Progenitor cell of endocrine pancreas (in vitro differentiated cells): ENCODE measurements around the gene IL6. TPM values are rescaled to one million over a fixed set of nuclear protein-coding genes. Genes with fewer than 3 reads are reported as not detected.
A peak's percentile ranks its signal among the peaks of the same experiment; 100 is the strongest.
"Not testable (repeated sequence)": the region's sequence is repeated elsewhere in the genome, so short reads cannot be mapped to it uniquely, and the experiment has no call there.

ENCODE experiments used
- DNase-seq: peaks from one replicate; pipeline ENCODE4 v3.0.0; 2021; ENCODE audit warnings: low spot score; ENCODE audit not compliant: unreplicated experiment
- H3K27ac Mint-ChIP-seq: 2 replicates; pipeline ENCODE4 v1.8.0; 2021; ENCODE audit warnings: mild to moderate bottlenecking, moderate library complexity, mixed read lengths
- H3K27me3 Mint-ChIP-seq: 2 replicates; pipeline ENCODE4 v1.8.0; 2021; ENCODE audit warnings: mixed read lengths
- H3K36me3 Mint-ChIP-seq: 2 replicates; pipeline ENCODE4 v1.8.0; 2022; ENCODE audit warnings: mixed read lengths; ENCODE audit not compliant: insufficient read depth
- H3K4me1 Mint-ChIP-seq: 2 replicates; pipeline ENCODE4 v1.8.0; 2021; ENCODE audit warnings: low read depth, mixed read lengths
- H3K4me3 Mint-ChIP-seq: 2 replicates; pipeline ENCODE4 v1.8.0; 2021; ENCODE audit warnings: low read depth, mild to moderate bottlenecking, moderate library complexity, mixed read lengths
- H3K9me3 Mint-ChIP-seq: 2 replicates; pipeline ENCODE4 v1.8.0; 2021; ENCODE audit warnings: low read depth, mixed read lengths
- CTCF ChIP-seq: fragments of 200-600 bp; sonication (generic); IDR thresholded peaks from one replicate; pipeline ENCODE4 v1.5.0; 2021; ENCODE audit warnings: antibody characterized with exemption, mild to moderate bottlenecking; ENCODE audit not compliant: unreplicated experiment
- total RNA-seq: library from RNA; stranded (reverse); gene quantifications from 2 replicates; pipeline ENCODE4 v1.2.1, GENCODE V29; 2021

The IL6 gene
- total RNA-seq, 1 donor from 2014 or later, result not detected

GRCh38 chr7:22698767-22699166 is 28.2 kb upstream of the IL6 start:
- no peak overlapping the region for H3K4me3 Mint-ChIP-seq
- peak overlapping the region; percentile 5 for H3K27ac Mint-ChIP-seq
- H3K4me1 Mint-ChIP-seq, result peaks cover 7% of the 10 kb centered on the region
- H3K27me3 Mint-ChIP-seq, result peaks cover 6% of the 10 kb centered on the region
- no peak for TF ChIP-seq CTCF
- no peaks in the 10 kb centered on the region for H3K9me3 Mint-ChIP-seq
- no peak for DNase-seq
- H3K36me3 Mint-ChIP-seq, result no peaks in the 10 kb centered on the region

- Mint-ChIP-seq H3K4me1 (peaks cover 7% of the 10 kb centered on the region), H3K27me3 (peaks cover 6% of the 10 kb centered on the region), H3K27ac (no peak overlapping the region), H3K4me3 (no peak overlapping the region), H3K36me3 (no peaks in the 10 kb centered on the region), H3K9me3 (no peaks in the 10 kb centered on the region)
- DNase-seq, result no peak
- TF ChIP-seq CTCF, result no peak
These were observed 26.4 kb upstream of the IL6 start for GRCh38 chr7:22700559-22701002.

- no peak for DNase-seq
- TF ChIP-seq CTCF, result no peak
- peaks cover 6% of the 10 kb centered on the region for H3K27me3 Mint-ChIP-seq
- no peak overlapping the region for H3K27ac Mint-ChIP-seq
- H3K9me3 Mint-ChIP-seq, result no peaks in the 10 kb centered on the region
- H3K4me1 Mint-ChIP-seq, result peaks cover 2% of the 10 kb centered on the region
- H3K36me3 Mint-ChIP-seq, result no peaks in the 10 kb centered on the region
- H3K4me3 Mint-ChIP-seq, result no peak overlapping the region
These were observed 24.5 kb upstream of the IL6 start for GRCh38 chr7:22702516-22702915.

- not testable (repeated sequence) for H3K4me3 Mint-ChIP-seq, H3K27ac Mint-ChIP-seq, H3K9me3 Mint-ChIP-seq, DNase-seq, H3K36me3 Mint-ChIP-seq, H3K27me3 Mint-ChIP-seq, H3K4me1 Mint-ChIP-seq
These were observed 23.7 kb upstream of the IL6 start for GRCh38 chr7:22703107-22703855.

GRCh38 chr7:22703978-22704610 is 22.9 kb upstream of the IL6 start:
- H3K27me3 Mint-ChIP-seq, DNase-seq, H3K36me3 Mint-ChIP-seq, H3K27ac Mint-ChIP-seq, H3K4me3 Mint-ChIP-seq, H3K9me3 Mint-ChIP-seq, H3K4me1 Mint-ChIP-seq: not testable (repeated sequence)

GRCh38 chr7:22704722-22705121 is 22.3 kb upstream of the IL6 start:
- H3K4me3 Mint-ChIP-seq, H3K36me3 Mint-ChIP-seq, H3K27ac Mint-ChIP-seq, H3K4me1 Mint-ChIP-seq, H3K27me3 Mint-ChIP-seq, H3K9me3 Mint-ChIP-seq, DNase-seq: not testable (repeated sequence)

GRCh38 chr7:22705874-22706273 is 21.1 kb upstream of the IL6 start:
- H3K27ac Mint-ChIP-seq, H3K4me3 Mint-ChIP-seq, H3K27me3 Mint-ChIP-seq, H3K4me1 Mint-ChIP-seq, DNase-seq, H3K36me3 Mint-ChIP-seq, H3K9me3 Mint-ChIP-seq: not testable (repeated sequence)

- H3K27ac Mint-ChIP-seq, H3K4me3 Mint-ChIP-seq, H3K9me3 Mint-ChIP-seq, H3K27me3 Mint-ChIP-seq, H3K36me3 Mint-ChIP-seq, DNase-seq, H3K4me1 Mint-ChIP-seq: not testable (repeated sequence)
These were observed 19.8 kb upstream of the IL6 start for GRCh38 chr7:22707026-22707691.

GRCh38 chr7:22708214-22708613 is 18.8 kb upstream of the IL6 start:
- not testable (repeated sequence) for H3K27ac Mint-ChIP-seq, H3K4me3 Mint-ChIP-seq, H3K9me3 Mint-ChIP-seq, H3K36me3 Mint-ChIP-seq, H3K27me3 Mint-ChIP-seq, H3K4me1 Mint-ChIP-seq, DNase-seq

- H3K4me1 Mint-ChIP-seq, H3K36me3 Mint-ChIP-seq, DNase-seq, H3K9me3 Mint-ChIP-seq, H3K27me3 Mint-ChIP-seq, H3K27ac Mint-ChIP-seq, H3K4me3 Mint-ChIP-seq: not testable (repeated sequence)
These were observed 18.3 kb upstream of the IL6 start for GRCh38 chr7:22708677-22709061.
